Thyroid gland (tissue), 4 donors: ENCODE measurements around the gene BABAM1. TPM values are rescaled to one million over a fixed set of nuclear protein-coding genes. Genes with fewer than 3 reads are reported as not detected.

Experiments
- DNase-seq, 2 donors: peaks; one replicate each; pipeline ENCODE4 v3.0.0-alpha.2; 2019
- H3K27ac ChIP-seq, 3 donors: fragments of 200-600 bp; sonication (generic); 1 replicate in 2 of 3; 2 replicates in 1 of 3; pipeline ENCODE4 v1.5.1; 2016 to 2019; ENCODE audit warnings: mild to moderate bottlenecking in 1 of 3, moderate library complexity in 1 of 3
- H3K27me3 ChIP-seq: fragments of 200-600 bp; sonication (generic); one replicate; pipeline ENCODE4 v1.5.1; 2019
- H3K36me3 ChIP-seq, 2 donors: fragments of 200-600 bp; sonication (generic); one replicate each; pipeline ENCODE4 v1.5.1; 2016 to 2019
- H3K4me1 ChIP-seq, 2 donors: fragments of 200-600 bp; sonication (generic); one replicate each; pipeline ENCODE4 v1.5.1; 2017 to 2019
- H3K4me3 ChIP-seq, 3 donors: fragments of 200-600 bp; sonication (generic); replicated peaks in 1 of 3; 1 replicate in 2 of 3; 2 replicates in 1 of 3; pipeline ENCODE4 v1.5.1; 2016; ENCODE audit warnings: mild to moderate bottlenecking in 1 of 3
- H3K9me3 ChIP-seq: fragments of 200-600 bp; sonication (generic); one replicate; pipeline ENCODE4 v1.5.1; 2017
- POLR2A ChIP-seq, 2 donors: fragments of 450-650 bp; IDR thresholded peaks; one replicate each; pipeline ENCODE4 v1.6.1; 2017; ENCODE audit warnings: antibody characterized with exemption in 2 of 2, mild to moderate bottlenecking in 2 of 2, moderate library complexity in 1 of 2
- WGBS, 2 donors: methylation state at CpG; one replicate each; pipeline ENCODE4 v1.1.5; 2017; 5-methylcytosine and 5-hydroxymethylcytosine counted together
- intact Hi-C: fragments of 100-400 bp; cut with DNase I; formaldehyde crosslinking; loops from one replicate; pipeline ENCODE4 v1.15.1; 2023
- total RNA-seq, 4 donors: library from RNA; depleted of rRNA; stranded (reverse); fragments of >200 nt; gene quantifications; one replicate each; pipeline ENCODE4 v1.2.3, GENCODE V29; 2016
- TF ChIP-seq, protein P1 (sequence below), 6 experiments: fragments of 200-600 bp in 3 of 6; fragments of 450-650 bp in 3 of 6; sonication (generic) in 3 of 6; IDR thresholded peaks; one replicate each; pipeline ENCODE4 v1.5.1; 2016 to 2019; ENCODE audit warnings: antibody characterized with exemption in 6 of 6, mild to moderate bottlenecking in 2 of 6, inconsistent platforms in 1 of 6, moderate library complexity in 1 of 6

Gene BABAM1
- total RNA-seq, 4 donors from 2014 or later = 49.6 to 87.5 (median 71.1) TPM

DNA sequence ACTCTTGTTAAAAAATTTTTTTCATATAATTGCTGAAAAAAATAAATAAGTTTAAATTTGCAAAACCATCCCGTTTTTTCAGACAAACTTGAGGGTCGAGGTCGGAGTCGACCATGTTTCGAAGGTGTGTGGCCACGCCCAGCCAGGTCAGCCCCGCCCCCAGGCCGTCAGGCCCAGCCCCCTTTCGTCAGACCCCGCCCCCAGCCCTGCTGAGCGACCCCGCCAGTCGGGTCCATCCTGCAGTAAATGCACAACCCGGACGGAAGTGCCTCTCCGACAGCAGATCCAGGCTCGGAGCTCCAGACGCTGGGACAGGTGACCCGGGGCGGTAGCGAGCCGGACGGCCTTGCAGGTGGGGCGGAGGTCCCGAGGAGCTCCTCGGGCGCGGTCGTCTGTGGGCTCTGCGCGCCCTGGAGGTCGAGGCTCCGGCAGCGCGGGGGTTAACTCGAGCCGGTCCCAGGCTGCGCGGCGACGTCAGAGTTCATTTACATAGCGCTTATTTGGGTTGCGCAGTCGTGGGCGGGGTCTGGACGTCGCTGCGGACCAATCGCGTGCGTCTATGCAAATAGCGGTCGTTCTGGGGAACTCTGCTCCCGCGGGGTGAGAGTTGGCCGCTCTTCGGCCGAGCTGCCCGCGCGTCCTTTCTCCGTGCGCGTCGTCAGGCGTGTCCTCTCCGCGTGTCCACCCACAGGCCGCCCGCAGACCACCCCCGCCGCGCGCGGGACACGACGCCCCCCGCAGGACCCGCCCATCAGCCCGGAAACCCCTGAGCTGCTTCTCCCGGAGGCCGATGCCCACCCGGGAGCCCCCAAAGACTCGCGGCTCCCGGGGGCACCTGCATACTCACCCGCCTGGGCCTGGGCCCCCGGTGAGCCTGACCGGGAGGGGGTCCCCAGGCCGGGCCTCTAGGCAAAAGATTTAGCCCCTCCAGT lies 41.0 kb upstream of the BABAM1 start, which contains the start of gene OCEL1:
TSS of gene OCEL1 (plus strand) at position 225 of the 932 bp plus-strand sequence. CDS start at position 247, 22 bp downstream.
- H3K9me3 ChIP-seq = no peaks in the 10 kb centered on the region
- peaks cover 17% of the 10 kb centered on the region in 2 donors for H3K4me1 ChIP-seq
- DNase-seq = peak; percentile 99 to 100
- intact Hi-C loops = no loop called here
- H3K27ac ChIP-seq = peak within 1 kb of the TSS; percentile 88 to 97 (median 88)
- WGBS, 2 donors = 0 to 5% methylated on average over 10 to 47 of the region's 90 CpGs
- peak in 1 of 2 donors; percentile 92 for TF ChIP-seq POLR2A (IDR thresholded peaks at IDR 0.05)
- TF ChIP-seq, protein P1, sequence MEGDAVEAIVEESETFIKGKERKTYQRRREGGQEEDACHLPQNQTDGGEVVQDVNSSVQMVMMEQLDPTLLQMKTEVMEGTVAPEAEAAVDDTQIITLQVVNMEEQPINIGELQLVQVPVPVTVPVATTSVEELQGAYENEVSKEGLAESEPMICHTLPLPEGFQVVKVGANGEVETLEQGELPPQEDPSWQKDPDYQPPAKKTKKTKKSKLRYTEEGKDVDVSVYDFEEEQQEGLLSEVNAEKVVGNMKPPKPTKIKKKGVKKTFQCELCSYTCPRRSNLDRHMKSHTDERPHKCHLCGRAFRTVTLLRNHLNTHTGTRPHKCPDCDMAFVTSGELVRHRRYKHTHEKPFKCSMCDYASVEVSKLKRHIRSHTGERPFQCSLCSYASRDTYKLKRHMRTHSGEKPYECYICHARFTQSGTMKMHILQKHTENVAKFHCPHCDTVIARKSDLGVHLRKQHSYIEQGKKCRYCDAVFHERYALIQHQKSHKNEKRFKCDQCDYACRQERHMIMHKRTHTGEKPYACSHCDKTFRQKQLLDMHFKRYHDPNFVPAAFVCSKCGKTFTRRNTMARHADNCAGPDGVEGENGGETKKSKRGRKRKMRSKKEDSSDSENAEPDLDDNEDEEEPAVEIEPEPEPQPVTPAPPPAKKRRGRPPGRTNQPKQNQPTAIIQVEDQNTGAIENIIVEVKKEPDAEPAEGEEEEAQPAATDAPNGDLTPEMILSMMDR (IDR thresholded peaks at IDR 0.05) = peak in 1 of 6 experiments; percentile 18
- H3K4me3 ChIP-seq = peak within 1 kb of the TSS; percentile 8 to 73 (median 50)
- peaks cover 0 to 5% of the 10 kb centered on the region in 2 donors for H3K36me3 ChIP-seq
- no peaks in the 10 kb centered on the region for H3K27me3 ChIP-seq

DNA sequence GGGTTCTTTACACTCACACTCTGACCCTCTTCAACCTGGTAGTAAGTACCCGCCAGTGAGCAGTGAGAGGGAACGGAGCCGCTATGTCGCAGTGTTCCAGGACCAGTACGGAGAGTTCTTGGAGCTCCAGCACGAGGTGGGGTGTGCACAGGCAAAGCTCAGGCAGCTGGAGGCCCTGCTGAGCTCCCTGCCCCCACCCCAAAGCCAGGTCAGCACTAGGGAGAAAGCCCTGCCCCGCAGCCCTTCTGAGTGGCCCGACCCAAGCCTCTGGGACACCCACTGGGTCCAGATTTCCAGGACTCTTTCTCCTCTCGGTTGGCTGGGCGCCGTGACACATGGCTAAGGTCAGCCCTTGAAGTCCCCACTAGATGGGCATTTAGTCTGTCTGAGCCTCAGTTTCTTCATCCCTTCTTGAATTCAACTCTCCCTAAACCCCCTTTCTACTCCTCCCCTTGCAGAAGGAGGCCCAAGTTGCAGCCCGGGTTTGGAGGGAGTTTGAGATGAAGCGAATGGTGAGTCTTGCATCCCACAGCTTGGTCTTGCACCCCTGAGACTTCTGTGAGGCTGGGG lies 39.4 kb upstream of the BABAM1 start:
- peaks cover 0 to 10% of the 10 kb centered on the region in 2 donors for H3K36me3 ChIP-seq
- peak overlapping the region; percentile 88 to 97 (median 88) for H3K27ac ChIP-seq
- H3K4me1 ChIP-seq = peaks cover 17% of the 10 kb centered on the region in 2 donors
- H3K4me3 ChIP-seq = no peak overlapping the region
- peak; percentile 96 to 99 for DNase-seq
- TF ChIP-seq, protein P1 (IDR thresholded peaks at IDR 0.05) = no peak
- TF ChIP-seq POLR2A (IDR thresholded peaks at IDR 0.05) = peak in 1 of 2 donors; percentile 48
- no peaks in the 10 kb centered on the region for H3K27me3 ChIP-seq
- 39 to 46% methylated on average over 12 to 13 of the region's 13 CpGs for WGBS, 2 donors
- intact Hi-C loops = no loop called here
- H3K9me3 ChIP-seq = no peaks in the 10 kb centered on the region

DNA sequence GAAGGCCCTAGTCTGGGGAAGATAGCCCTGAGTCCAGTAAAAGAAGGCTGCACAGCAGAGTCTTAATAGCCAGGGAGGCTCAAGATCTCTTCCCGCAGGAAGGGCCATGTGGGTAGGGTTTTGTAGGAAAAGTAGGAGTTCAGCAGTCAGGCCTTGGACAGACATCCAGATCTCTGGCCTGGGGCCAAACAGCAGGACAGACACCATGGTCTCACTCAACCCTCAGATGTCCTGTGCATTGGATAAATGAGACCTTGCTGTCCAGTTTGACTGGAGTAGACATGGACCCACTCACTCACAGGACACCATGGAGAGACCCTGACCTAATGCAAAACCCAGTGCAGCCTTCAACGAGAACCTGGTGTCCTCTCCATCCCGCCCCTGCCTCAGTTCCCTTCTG lies 37.4 kb upstream of the BABAM1 start:
- Histone ChIP-seq H3K27ac (no peak overlapping the region), H3K27me3 (no peaks in the 10 kb centered on the region), H3K9me3 (no peaks in the 10 kb centered on the region), H3K4me3 (no peak overlapping the region), H3K36me3 (peaks cover 0 to 10% of the 10 kb centered on the region in 2 donors), H3K4me1 (peaks cover 21 to 23% of the 10 kb centered on the region in 2 donors)
- DNase-seq = no peak
- TF ChIP-seq, protein P1 (IDR thresholded peaks at IDR 0.05) = no peak
- no peak for TF ChIP-seq POLR2A (IDR thresholded peaks at IDR 0.05)
- WGBS, 2 donors = 91 to 97% methylated on average over 3 of the region's 3 CpGs
- intact Hi-C loops = no loop called here

DNA sequence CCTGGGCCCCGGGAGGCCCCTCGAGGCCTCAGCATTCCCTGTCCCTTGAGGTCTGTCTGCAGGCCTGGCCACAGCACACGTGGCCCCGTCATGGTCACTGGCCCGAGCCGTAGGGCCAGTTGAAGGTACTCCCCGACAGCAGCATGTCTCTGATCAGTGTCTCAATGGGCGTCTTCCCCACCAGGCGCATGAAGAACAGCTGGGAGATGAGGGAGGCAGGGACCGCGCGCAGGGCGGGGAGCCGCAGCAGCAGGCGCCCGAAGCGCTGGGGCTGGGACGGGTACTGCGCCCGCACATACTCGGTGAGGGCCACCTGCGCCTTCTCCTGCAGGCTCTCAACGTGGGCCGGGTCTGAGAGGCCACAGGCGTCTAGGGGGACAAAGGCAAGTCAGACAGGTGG lies 35.0 kb upstream of the BABAM1 start:
- intact Hi-C loops = no loop called here
- peaks cover 0 to 10% of the 10 kb centered on the region in 2 donors for H3K36me3 ChIP-seq

More for the DNA sequence above, 35.0 kb upstream of the BABAM1 start:
- no peaks in the 10 kb centered on the region for H3K27me3 ChIP-seq
- H3K27ac ChIP-seq = no peak overlapping the region
- peaks cover 24 to 33% of the 10 kb centered on the region in 2 donors for H3K4me1 ChIP-seq
- TF ChIP-seq, protein P1 (IDR thresholded peaks at IDR 0.05) = no peak
- no peak for TF ChIP-seq POLR2A (IDR thresholded peaks at IDR 0.05)
- no peak overlapping the region for H3K4me3 ChIP-seq
- DNase-seq = no peak
- H3K9me3 ChIP-seq = no peaks in the 10 kb centered on the region
- 89% methylated on average over 20 to 25 of the region's 25 CpGs for WGBS, 2 donors
